ENCODE measurements around the gene TMEM158. TPM values are rescaled to one million over a fixed set of nuclear protein-coding genes. Genes with fewer than 3 reads are reported as not detected.

The TMEM158 gene
- total RNA-seq, 2 experiments from 2014 or later = not detected

DNA sequence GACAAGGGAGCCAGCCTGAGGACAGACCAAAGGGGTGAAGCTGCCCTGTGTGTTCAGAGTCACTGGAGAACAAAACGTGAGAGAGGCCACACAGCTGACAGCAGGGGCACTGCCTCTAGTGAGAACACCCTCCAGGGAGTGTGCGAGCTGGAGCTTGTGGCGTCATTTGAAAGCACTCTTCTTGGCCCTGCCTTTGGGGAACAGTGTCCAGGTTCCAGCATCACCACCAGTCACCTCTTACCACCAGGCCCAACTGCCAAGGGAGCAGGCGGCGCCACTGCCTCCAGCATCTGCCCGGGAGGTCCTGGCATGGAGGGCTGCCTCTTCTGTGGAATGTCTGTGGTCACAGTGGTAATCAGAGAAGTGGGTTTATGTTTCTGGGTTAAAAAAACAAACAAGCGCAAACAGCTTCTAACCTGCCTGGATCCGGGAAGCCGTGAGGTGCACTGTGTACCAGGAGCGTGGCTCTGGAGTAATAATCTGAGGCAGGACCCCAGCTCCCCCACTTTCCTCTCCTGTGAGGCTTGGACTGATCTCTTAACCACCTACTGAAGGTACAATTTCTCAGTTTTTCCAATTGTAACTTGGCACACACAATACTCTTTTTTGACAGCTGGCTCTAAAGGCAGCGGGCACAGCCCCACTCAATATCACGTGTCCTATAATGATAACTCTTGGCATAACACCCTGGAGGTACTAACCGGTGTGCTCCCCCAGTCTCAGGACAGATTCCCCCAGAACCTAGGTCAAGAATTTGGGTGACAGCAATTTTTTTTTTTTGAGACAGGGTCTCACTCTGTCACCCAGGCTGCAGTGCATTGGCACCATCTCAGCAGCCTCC is 47.7 kb downstream of the TMEM158 start:
- H3K9me3 ChIP-seq (ENCODE audit: control insufficient read depth in 1 of 2, insufficient read depth in 1 of 2, low read length in 2 of 2) = no peaks in the 10 kb centered on the region
- no peak for DNase-seq
- POLR2A ChIA-PET = no interaction called here
- Mint-ChIP-seq H3K9me3 (no peaks in the 10 kb centered on the region), H3K4me3 (no peak overlapping the region), H3K4me1 (ENCODE audit: low read depth) (no peaks in the 10 kb centered on the region), H3K27me3 (peaks cover 4% of the 10 kb centered on the region), H3K27ac (no peak overlapping the region), H3K36me3 (ENCODE audit: low read depth) (no peaks in the 10 kb centered on the region)
- H3K36me3 ChIP-seq (ENCODE audit: insufficient read depth, low read length) = no peaks in the 10 kb centered on the region
- peaks cover 0 to 7% of the 10 kb centered on the region in 2 experiments for H3K27me3 ChIP-seq (ENCODE audit: control insufficient read depth in 1 of 2, insufficient read depth in 2 of 2, low read length in 2 of 2)
- no peak for ATAC-seq (ENCODE audit: poor library complexity)
- TF ChIP-seq, protein P1, sequence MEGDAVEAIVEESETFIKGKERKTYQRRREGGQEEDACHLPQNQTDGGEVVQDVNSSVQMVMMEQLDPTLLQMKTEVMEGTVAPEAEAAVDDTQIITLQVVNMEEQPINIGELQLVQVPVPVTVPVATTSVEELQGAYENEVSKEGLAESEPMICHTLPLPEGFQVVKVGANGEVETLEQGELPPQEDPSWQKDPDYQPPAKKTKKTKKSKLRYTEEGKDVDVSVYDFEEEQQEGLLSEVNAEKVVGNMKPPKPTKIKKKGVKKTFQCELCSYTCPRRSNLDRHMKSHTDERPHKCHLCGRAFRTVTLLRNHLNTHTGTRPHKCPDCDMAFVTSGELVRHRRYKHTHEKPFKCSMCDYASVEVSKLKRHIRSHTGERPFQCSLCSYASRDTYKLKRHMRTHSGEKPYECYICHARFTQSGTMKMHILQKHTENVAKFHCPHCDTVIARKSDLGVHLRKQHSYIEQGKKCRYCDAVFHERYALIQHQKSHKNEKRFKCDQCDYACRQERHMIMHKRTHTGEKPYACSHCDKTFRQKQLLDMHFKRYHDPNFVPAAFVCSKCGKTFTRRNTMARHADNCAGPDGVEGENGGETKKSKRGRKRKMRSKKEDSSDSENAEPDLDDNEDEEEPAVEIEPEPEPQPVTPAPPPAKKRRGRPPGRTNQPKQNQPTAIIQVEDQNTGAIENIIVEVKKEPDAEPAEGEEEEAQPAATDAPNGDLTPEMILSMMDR (IDR thresholded peaks at IDR 0.05) = no peak
- no peaks in the 10 kb centered on the region for H3K4me1 ChIP-seq (ENCODE audit: insufficient read depth, low read length)
- H3K27ac ChIP-seq (ENCODE audit: low read depth in 1 of 2, low read length in 2 of 2) = no peak overlapping the region
- CTCF ChIA-PET = interaction anchor here (1.0 kb wide), 1 partner anchor 184 kb away, joined by 3 read pairs; no protein-coding TSS in a partner anchor
- intact Hi-C loops (cut with DNase I, micrococcal nuclease) = no loop called here
- no peak overlapping the region for H3K4me3 ChIP-seq (ENCODE audit: low read length)

DNA sequence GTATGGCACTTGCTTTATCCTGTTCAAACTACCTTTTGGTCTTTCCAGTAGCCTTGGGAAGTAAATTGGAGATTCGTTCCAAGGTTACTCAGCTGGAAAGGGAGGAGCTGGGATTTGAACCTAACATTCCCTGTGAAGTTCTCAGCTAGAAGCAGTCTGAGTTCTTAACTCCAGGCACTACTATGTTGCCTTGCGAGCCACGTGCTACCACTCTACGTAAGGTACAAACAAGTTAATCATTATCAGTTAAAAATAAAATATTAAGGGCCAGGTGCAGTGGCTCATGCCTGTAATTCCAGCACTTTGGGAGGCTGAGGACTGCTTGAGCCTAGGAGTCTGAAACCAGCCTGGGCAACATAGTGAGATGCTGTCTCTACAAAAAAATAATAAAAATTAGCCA is 49.2 kb downstream of the TMEM158 start:
- no peaks in the 10 kb centered on the region for H3K4me1 ChIP-seq (ENCODE audit: insufficient read depth, low read length)
- Mint-ChIP-seq H3K9me3 (no peaks in the 10 kb centered on the region), H3K4me1 (ENCODE audit: low read depth) (no peaks in the 10 kb centered on the region), H3K27me3 (peaks cover 4% of the 10 kb centered on the region), H3K27ac (no peak overlapping the region), H3K4me3 (no peak overlapping the region), H3K36me3 (ENCODE audit: low read depth) (no peaks in the 10 kb centered on the region)
- intact Hi-C loops (cut with DNase I, micrococcal nuclease) = no loop called here
- H3K27ac ChIP-seq (ENCODE audit: low read depth in 1 of 2, low read length in 2 of 2) = no peak overlapping the region
- TF ChIP-seq, protein P1 (IDR thresholded peaks at IDR 0.05) = no peak
- no peaks in the 10 kb centered on the region for H3K36me3 ChIP-seq (ENCODE audit: insufficient read depth, low read length)
- ChIA-PET CTCF (interaction anchor here (1.3 kb wide), 1 partner anchor 24 kb away, joined by 3 read pairs; no protein-coding TSS in a partner anchor), POLR2A (no interaction called here)
- DNase-seq (no peak), ATAC-seq (ENCODE audit: poor library complexity) (no peak)
- peaks cover 0 to 7% of the 10 kb centered on the region in 2 experiments for H3K27me3 ChIP-seq (ENCODE audit: control insufficient read depth in 1 of 2, insufficient read depth in 2 of 2, low read length in 2 of 2)
- no peaks in the 10 kb centered on the region for H3K9me3 ChIP-seq (ENCODE audit: control insufficient read depth in 1 of 2, insufficient read depth in 1 of 2, low read length in 2 of 2)
- H3K4me3 ChIP-seq (ENCODE audit: low read length) = no peak overlapping the region

Other genes with a start within 250 kb of the TMEM158 start
- under 1 TPM; 0.34 to 0.36 TPM for gene CLEC3B, start 200.0 kb downstream of the TMEM158 start, total RNA-seq
- gene CDCP1, start 79.9 kb downstream of the TMEM158 start, total RNA-seq = 1 to 10 TPM; 1.7 to 1.8 TPM
- 10 to 100 TPM; 16.6 to 17.7 TPM for gene LARS2, start 162.3 kb upstream of the TMEM158 start, total RNA-seq